NCI-H748 (cell line): ENCODE measurements around the gene CHD5.
"Not testable (repeated sequence)": the region's sequence is repeated elsewhere in the genome, so short reads cannot be mapped to it uniquely, and the experiment has no call there.

Source experiments
- DNase-seq: peaks from one replicate; lab custom pipeline; 2025; ENCODE audit not compliant: unreplicated experiment; lab: John Stamatoyannopoulos, UW

Gene CHD5

DNA sequence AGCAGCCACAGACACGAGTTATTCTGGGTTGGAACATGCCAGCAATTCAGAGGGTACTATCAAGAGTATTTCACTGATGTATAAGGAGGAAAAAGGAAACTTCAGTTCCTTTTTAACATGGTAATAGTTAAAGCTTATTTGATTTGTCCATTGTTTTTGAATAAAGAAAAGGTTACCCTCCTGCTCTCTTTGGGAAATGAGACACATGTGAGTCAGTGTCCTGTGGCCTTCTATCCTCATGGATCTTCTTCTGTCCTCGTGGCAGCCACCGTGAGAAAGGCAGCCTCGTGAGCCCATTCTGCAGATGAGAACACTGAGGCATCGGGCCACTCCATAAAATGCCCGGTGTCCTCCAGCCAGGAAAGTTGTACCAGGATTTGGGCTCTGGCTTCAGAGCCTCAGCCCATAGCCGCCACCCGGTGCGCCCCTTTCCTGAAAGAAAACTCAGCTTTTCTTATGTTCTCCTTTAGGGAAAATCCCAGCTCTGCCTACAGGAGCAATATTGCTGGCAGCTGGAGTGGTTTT is 109.6 kb downstream of the CHD5 start:
- DNase-seq: no peak

DNA sequence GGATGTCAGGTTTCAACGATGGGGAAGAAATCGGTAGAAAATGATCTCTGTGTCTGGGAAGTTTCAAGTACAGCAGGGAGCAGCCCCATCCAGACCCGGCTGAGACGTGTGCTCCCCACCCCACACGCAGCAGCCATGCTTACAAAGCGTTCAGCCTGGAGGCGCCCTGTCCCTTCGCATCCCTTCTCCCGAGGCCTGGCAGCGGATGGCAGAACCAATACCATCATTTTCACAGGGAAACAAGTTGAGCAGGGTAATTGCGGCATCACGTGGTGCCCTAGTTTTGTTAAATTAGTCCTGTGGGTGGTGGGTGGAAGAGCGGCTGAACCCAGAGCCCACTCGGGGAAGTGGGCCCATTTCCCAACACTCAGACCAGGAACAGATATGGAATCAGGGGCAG is 110.5 kb downstream of the CHD5 start:
- no peak for DNase-seq

- no peak for DNase-seq
These were observed 111.2 kb downstream of the CHD5 start for GRCh38 chr1:6068932-6069331.

DNA sequence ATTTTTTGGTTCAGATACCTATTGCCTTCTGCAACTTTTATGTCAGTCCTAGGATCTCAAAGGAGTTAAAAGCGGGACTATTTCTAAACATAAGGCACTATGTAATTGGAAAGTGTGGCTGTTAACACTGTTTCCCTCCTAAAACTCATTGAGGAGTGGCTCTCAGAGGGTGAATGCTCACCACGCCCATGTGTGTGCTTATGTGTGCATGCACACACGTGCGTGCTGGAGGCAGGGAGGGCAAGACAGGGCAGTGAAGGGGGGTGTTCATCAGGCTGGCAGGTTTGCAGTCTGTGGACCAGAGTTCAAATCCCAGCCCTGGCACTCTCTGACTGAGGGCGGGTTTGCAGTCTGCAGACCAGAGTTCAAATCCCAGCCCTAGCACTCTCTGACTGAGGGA is 112.0 kb downstream of the CHD5 start:
- no peak for DNase-seq

GRCh38 chr1:6066680-6067079 is 113.4 kb downstream of the CHD5 start:
- no peak for DNase-seq

DNA sequence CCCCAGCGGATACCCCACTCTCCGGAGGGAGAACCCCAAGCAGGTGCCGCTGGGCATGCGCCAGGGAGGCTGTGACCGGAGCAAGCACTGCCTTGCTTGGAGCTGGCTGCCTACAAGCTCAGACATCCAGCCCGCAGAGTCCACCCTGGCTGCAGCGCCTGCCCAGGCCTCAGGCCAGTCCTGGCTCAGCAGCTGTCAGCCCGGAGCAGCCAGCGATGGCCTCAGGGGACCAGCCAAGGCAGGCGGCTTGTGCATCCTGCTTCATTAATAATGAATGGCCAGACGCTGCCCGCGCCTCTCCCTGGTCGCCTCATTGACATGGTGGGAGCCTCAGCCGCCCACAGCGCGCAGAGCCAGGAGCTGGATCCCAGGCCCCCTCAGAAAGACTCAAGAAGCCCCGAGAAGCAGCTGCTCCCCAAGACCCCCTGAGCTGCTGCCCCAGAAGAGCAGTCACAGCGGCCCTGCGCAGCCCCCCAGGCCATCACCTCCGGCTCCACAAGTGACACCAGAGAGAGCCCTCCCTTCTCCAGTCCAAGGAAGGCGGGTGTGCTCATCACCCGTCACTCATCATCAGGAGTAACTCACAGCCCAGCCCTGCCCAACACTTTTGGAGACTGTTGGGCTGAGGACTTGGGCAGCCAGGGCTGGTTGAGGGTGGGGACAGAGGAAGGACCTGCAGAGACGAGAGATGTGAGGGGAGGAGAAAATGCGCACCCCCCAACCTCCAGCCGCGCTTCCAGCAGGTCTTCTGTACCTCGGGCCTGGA is 114.8 kb downstream of the CHD5 start:
- no peak for DNase-seq

GRCh38 chr1:6063532-6064053 is 116.5 kb downstream of the CHD5 start:
- DNase-seq: not testable (repeated sequence)

GRCh38 chr1:6062670-6063069 is 117.5 kb downstream of the CHD5 start:
- no peak for DNase-seq

DNA sequence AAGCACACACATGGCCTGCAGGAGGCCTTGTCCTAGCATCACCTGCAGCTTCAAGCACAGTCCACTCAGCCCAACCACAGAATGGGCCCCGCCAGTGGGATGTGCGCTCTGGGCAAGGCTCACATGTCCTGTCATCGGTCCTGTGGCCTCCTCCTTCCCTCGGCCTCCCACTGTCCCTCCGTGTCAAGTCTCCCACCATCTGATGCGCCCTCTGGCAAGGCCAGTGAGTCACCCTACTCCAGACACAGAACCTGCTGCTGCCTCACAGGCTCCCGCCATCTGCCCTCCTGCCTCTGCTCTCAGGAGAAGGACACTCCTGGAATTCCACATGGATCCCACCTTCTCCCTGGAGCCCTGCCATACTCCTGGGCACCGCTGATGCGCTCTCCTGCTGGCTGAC is 120.3 kb downstream of the CHD5 start:
- no peak for DNase-seq

GRCh38 chr1:6057170-6057845 is 122.8 kb downstream of the CHD5 start:
- no peak for DNase-seq

DNA sequence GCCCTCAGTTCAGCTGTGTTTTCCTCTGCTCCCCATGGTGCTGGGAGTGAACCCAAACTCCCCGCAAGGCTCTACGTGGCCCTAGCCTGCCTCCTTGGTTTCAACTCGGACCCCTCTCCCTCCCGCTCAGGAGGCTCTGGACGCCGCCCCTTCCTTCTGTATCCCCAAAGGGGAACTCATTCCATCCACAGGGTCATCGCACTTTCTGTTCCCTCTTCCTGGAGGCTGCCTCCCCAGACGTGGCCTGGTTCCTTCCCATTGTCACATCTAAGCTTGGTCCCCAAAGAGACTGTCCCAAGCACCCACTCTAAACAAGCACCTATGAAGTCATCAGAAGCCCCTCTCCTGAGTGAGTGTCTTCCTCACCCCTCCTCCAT is 123.6 kb downstream of the CHD5 start:
- no peak for DNase-seq

- no peak for DNase-seq
These were observed 125.5 kb downstream of the CHD5 start for GRCh38 chr1:6054596-6054995.

DNA sequence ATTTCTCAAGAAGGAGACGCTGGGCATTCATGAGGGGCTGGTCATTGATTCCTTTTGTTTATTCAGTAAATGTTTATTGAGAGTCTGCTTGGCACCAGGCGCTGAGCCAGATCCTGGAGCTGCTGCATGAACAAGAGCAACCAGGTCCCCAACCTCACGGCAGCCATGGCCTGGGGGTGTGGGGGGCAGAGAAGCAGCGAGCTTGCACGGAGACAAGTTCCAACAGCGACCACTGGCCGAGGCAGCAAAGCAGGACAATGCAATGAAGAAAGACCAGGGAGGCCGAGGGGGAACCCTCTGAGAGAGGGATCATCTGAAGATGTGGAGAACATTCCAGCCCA is 126.9 kb downstream of the CHD5 start:
- no peak for DNase-seq

DNA sequence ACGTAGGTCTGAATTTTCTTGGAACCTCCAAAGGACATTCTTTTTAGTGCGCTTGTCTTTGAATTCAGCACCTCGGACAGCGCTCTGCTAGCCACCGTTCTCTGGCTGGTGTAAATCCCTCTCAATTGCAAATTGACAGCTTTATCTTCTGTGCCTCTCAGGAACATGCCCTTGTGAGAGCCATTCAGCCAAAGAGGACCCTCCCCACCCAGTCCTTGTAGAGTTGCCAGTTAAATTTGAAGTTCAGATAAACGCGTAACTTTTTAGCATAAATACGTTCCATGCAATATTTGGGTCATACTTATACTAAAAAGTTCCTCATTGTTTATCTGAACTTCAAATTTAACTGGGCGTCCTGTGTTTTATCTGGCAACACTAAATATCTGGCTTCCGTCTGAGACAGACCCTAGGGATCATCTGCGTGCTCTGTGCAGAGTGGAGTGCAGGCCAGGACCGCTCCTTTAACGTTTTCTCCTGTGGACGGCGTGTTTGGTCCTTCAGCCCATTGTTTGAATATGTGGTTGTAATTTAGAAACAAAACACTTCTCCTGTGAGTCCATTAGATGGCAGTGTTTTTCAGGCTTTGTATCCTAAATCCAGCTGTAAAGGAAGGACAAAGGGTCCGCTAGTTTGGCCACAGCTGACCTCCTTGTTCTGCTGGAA is 127.4 kb downstream of the CHD5 start:
- DNase-seq: peak; percentile 61
